ENCODE results near the gene TMPRSS3. TPM values are rescaled to one million over a fixed set of nuclear protein-coding genes. Genes with fewer than 3 reads are reported as not detected.

The TMPRSS3 gene
- total and polyA plus RNA-seq, 11 donors = 0.59 to 2.7 TPM; not detected in 9

DNA sequence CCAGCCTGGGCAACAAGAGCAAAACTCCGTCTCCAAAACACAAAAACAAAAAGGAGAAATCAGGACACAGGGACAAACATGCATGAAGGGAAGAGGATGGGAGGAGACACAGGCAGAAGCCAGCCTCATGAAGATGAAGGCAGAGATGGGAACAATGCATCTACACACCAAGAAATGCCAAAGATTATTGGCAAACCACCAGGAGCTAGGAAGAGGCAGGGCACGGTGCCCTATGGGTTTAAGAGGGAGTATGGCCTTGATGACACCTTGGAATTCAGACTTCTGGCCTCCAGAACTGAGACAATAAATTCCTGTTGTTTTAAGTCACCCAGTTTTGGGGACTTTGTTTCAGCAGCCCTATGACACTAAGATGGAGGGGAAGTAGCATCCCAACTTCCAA, 5.2 kb downstream of the TMPRSS3 start:
- no peaks in the 10 kb centered on the region for H3K36me3 ChIP-seq
- TF ChIP-seq, protein P1, sequence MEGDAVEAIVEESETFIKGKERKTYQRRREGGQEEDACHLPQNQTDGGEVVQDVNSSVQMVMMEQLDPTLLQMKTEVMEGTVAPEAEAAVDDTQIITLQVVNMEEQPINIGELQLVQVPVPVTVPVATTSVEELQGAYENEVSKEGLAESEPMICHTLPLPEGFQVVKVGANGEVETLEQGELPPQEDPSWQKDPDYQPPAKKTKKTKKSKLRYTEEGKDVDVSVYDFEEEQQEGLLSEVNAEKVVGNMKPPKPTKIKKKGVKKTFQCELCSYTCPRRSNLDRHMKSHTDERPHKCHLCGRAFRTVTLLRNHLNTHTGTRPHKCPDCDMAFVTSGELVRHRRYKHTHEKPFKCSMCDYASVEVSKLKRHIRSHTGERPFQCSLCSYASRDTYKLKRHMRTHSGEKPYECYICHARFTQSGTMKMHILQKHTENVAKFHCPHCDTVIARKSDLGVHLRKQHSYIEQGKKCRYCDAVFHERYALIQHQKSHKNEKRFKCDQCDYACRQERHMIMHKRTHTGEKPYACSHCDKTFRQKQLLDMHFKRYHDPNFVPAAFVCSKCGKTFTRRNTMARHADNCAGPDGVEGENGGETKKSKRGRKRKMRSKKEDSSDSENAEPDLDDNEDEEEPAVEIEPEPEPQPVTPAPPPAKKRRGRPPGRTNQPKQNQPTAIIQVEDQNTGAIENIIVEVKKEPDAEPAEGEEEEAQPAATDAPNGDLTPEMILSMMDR (IDR thresholded peaks at IDR 0.05) = no peak
- TF ChIP-seq POLR2A (IDR thresholded peaks at IDR 0.05) = no peak
- WGBS, 4 donors = 66 to 75% (median 70%) methylated on average over 2 of the region's 2 CpGs
- peaks cover 0 to 7% (median 0%) of the 10 kb centered on the region in 12 donors for H3K4me1 ChIP-seq
- DNase-seq (no peak), ATAC-seq (no peak)
- peaks cover 0 to 11% (median 0%) of the 10 kb centered on the region in 9 donors for H3K27me3 ChIP-seq
- H3K9me3 ChIP-seq = peaks cover 0 to 3% (median 0%) of the 10 kb centered on the region in 12 donors
- no peak overlapping the region for H3K4me3 ChIP-seq
- intact Hi-C loops (cut with DNase I) = no loop called here
- H3K27ac ChIP-seq = no peak overlapping the region

DNA sequence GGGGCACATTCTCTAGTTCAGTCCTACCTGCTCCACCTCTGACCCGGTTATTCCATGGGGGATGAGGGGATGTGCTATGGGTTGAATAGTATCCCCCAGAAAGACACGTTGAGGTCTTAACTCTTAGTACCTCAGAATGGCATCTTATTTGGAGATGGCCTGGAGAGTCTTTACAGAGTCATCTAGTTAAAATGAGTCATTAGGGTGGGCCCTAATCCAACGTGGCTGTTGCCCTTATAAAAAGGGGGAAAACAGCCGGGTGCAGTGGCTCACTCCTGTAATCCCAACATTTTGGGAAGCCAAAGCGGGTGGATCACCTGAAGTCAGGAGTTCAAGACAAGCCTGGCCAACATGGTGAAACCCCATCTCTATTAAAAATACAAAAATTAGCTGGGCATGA, 5.7 kb downstream of the TMPRSS3 start:
- ATAC-seq = no peak
- Histone ChIP-seq H3K4me3 (no peak overlapping the region), H3K27ac (no peak overlapping the region), H3K36me3 (no peaks in the 10 kb centered on the region), H3K4me1 (peaks cover 0 to 7% (median 0%) of the 10 kb centered on the region in 12 donors), H3K27me3 (peaks cover 0 to 11% (median 0%) of the 10 kb centered on the region in 9 donors), H3K9me3 (peaks cover 0 to 3% (median 0%) of the 10 kb centered on the region in 12 donors)
- WGBS, 4 donors = 80 to 94% (median 84%) methylated on average over 5 of the region's 5 CpGs
- intact Hi-C loops (cut with DNase I) = no loop called here
- TF ChIP-seq, protein P1 (IDR thresholded peaks at IDR 0.05) = no peak
- no peak for TF ChIP-seq POLR2A (IDR thresholded peaks at IDR 0.05)
- DNase-seq = no peak

DNA sequence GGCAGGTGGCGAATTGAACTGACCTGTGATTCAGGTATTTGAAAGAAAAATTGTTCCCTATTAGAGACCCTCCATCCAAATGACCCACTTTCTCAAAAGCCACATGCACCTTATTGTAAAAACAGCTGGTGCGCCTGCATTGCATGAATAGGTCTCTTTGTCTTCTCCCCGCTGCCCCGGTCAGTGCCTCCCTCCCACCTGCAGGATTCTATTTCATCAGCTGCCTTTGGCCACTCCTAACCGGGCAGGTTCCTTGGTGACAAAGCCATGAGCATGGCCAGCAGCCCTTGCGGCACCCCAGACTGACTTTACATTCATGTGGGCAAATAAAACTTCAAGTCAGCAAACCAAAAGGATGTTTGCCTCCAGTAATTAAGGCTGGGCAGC, 6.4 kb downstream of the TMPRSS3 start:
- no peak for ATAC-seq
- H3K36me3 ChIP-seq = no peaks in the 10 kb centered on the region
- 64 to 80% (median 77%) methylated on average over 6 of the region's 6 CpGs for WGBS, 4 donors
- H3K4me3 ChIP-seq = no peak overlapping the region
- peaks cover 0 to 11% (median 0%) of the 10 kb centered on the region in 9 donors for H3K27me3 ChIP-seq
- peaks cover 0 to 3% (median 0%) of the 10 kb centered on the region in 12 donors for H3K9me3 ChIP-seq
- peaks cover 0 to 7% (median 0%) of the 10 kb centered on the region in 12 donors for H3K4me1 ChIP-seq
- no peak for DNase-seq
- TF ChIP-seq, protein P1 (IDR thresholded peaks at IDR 0.05) = no peak
- TF ChIP-seq POLR2A (IDR thresholded peaks at IDR 0.05) = no peak
- H3K27ac ChIP-seq = no peak overlapping the region
- intact Hi-C loops (cut with DNase I) = no loop called here

DNA sequence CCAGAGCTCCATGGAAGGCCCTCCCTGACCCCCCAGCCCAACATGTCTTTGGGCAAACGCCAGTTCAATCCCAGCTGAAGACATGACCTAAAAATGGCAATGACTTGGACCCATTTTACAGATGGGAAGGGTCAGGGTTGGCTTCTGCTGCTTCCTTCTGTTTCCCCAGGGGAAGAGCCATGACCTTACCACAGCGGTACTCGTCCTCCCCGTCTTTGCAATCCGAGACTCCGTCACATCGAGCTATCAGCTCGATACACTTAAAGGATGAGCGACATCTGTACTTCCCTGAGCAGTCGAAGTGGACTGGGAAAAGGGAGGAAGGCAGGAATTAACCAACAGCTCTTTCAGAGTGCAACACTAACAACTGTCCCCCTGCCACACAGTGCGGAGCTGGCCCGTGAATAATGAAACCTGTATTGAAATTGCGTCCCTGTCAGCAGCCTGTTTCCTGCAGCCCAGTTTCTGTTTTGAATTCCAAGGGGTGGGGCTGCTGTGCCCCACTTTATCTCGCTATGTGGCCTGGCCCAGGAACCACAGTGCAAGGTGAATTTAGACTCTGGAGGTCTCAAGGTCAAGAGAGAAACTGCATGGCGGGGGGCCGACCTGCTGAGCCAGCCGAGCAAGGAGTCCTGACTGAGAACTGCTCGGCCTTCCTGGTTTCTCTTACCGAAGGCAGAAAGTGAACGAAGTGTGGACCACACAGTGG, 7.0 kb downstream of the TMPRSS3 start:
- no peak overlapping the region for H3K27ac ChIP-seq
- peaks cover 0 to 7% (median 0%) of the 10 kb centered on the region in 12 donors for H3K4me1 ChIP-seq
- ATAC-seq = peak in 2 of 4 donors; percentile 18 to 57
- H3K36me3 ChIP-seq = no peaks in the 10 kb centered on the region
- peaks cover 0 to 11% (median 0%) of the 10 kb centered on the region in 9 donors for H3K27me3 ChIP-seq
- WGBS, 4 donors = 48 to 60% (median 52%) methylated on average over 20 of the region's 20 CpGs
- TF ChIP-seq, protein P1 (IDR thresholded peaks at IDR 0.05) = no peak
- no peak for TF ChIP-seq POLR2A (IDR thresholded peaks at IDR 0.05)
- intact Hi-C loops (cut with DNase I) = no loop called here
- H3K9me3 ChIP-seq = peaks cover 0 to 3% (median 0%) of the 10 kb centered on the region in 12 donors
- no peak overlapping the region for H3K4me3 ChIP-seq
- DNase-seq = no peak

Measured in heart left ventricle (tissue), 16 donors.